PC-9 (cell line): Measurements from ENCODE around the gene RETREG1.

Experiments used
- CTCF ChIP-seq: fragments of 200-600 bp; sonication (generic); conservative IDR thresholded peaks from 2 replicates; pipeline ENCODE4 v1.6.1; 2017; ENCODE audit warnings: mixed run types, antibody characterized with exemption, mild to moderate bottlenecking, moderate library complexity
- EZH2 ChIP-seq: fragments of 200-600 bp; sonication (generic); IDR thresholded peaks from 2 replicates; pipeline ENCODE4 v1.8.0; 2017; ENCODE audit warnings: antibody characterized with exemption, low read depth

GRCh38 chr5:16467363-16468219, 149.2 kb downstream of the RETREG1 start:
- no peak for TF ChIP-seq CTCF
- TF ChIP-seq EZH2, result no peak
